Epithelial cell of esophagus (primary cell): ENCODE results near the gene INKA1.
"Not testable (repeated sequence)": the region's sequence is repeated elsewhere in the genome, so short reads cannot be mapped to it uniquely, and the experiment has no call there.

Experiments
- DNase-seq: peaks from one replicate; pipeline ENCODE4 v3.0.0; 2010; ENCODE audit warnings: low read depth
- H3K4me3 ChIP-seq: 2 replicates; pipeline ENCODE4 v1.5.1; 2011; ENCODE audit warnings: mild to moderate bottlenecking, low read length, control low read depth
- CTCF ChIP-seq: IDR thresholded peaks from 2 replicates; pipeline ENCODE4 v1.5.1; 2011; ENCODE audit warnings: low read depth, mild to moderate bottlenecking, low read length, control low read depth, inconsistent platforms; ENCODE audit not compliant: insufficient read depth; ENCODE audit errors: missing control alignments

INKA1 gene

GRCh38 chr3:49813497-49814174 lies 10.6 kb downstream of the INKA1 start, which contains the start of gene UBA7:
Gene UBA7 (minus strand): TSS chr3:49813953. CDS start chr3:49813787, 166 bp downstream.
- TF ChIP-seq CTCF: no peak
- H3K4me3 ChIP-seq: peak within 1 kb of the TSS; percentile 15
- peak; percentile 28 for DNase-seq

- not testable (repeated sequence) for DNase-seq
Observed at GRCh38 chr3:49823131-49823530, 20.1 kb downstream of the INKA1 start.

GRCh38 chr3:49826016-49826415 lies 23.0 kb downstream of the INKA1 start:
- TF ChIP-seq CTCF: no peak
- no peak for DNase-seq
- no peak overlapping the region for H3K4me3 ChIP-seq

More at GRCh38 chr3:49823131-49823530, 20.1 kb downstream of the INKA1 start:
- not testable (repeated sequence) for H3K4me3 ChIP-seq

- DNase-seq: no peak
Observed at GRCh38 chr3:49831341-49831740, 28.3 kb downstream of the INKA1 start.

GRCh38 chr3:49839193-49839809 lies 36.2 kb downstream of the INKA1 start:
- peak; percentile 80 for DNase-seq
- peak; percentile 90 for TF ChIP-seq CTCF
- H3K4me3 ChIP-seq: no peak overlapping the region

More at GRCh38 chr3:49831341-49831740, 28.3 kb downstream of the INKA1 start:
- no peak overlapping the region for H3K4me3 ChIP-seq
- TF ChIP-seq CTCF: no peak

GRCh38 chr3:49840388-49840787 lies 37.3 kb downstream of the INKA1 start:
- no peak for DNase-seq
- no peak for TF ChIP-seq CTCF

GRCh38 chr3:49841126-49841696 lies 38.1 kb downstream of the INKA1 start:
- peak; percentile 38 for DNase-seq
- peak; percentile 38 for TF ChIP-seq CTCF
- H3K4me3 ChIP-seq: no peak overlapping the region

More at GRCh38 chr3:49840388-49840787, 37.3 kb downstream of the INKA1 start:
- H3K4me3 ChIP-seq: no peak overlapping the region
